Stromal cell of bone marrow (primary cell): ENCODE results near the gene NRN1L.
A peak's percentile ranks its signal among the peaks of the same experiment; 100 is the strongest.

ENCODE experiments used
- DNase-seq: peaks from one replicate; pipeline ENCODE4 v3.0.0-alpha.2; 2012; ENCODE audit warnings: low read depth

NRN1L gene

DNA sequence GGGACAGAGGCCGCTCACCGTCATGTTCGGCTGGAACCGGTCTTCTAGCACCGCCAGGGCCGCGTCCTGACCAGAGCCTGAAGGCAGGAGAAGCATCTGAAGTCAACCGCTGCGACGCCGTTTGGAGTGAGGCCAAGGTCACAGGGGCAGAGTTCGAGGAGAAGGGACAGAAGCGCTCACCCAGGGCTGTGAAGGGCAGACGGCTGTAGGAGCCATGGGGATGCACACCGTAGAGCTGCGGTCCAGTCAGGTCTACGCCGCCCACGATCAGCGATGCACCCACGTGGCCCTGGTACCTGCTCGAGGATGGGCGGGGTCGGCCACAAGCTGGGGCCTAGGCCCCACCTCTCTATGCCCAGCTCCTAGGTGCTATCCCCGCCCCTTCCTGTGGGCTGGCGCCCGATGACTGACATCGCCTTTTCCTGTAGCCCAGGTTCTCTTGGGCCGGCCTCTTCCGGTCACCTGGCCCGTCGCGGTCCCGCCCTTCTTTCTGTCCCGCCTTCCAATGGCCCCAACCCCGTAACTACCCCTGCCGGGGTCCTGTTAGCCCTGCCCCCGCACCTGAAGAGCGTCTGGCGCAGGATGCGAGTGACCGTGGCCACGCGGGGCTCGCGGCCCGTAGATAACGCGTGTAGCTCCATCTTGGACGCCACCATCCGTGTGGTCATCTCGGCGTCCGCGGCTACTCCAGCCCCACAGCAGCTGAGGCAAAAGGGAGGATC, 50.9 kb downstream of the NRN1L start:
- peak; percentile 87 for DNase-seq
